ENCODE measurements around the gene SPOPL.

DNA sequence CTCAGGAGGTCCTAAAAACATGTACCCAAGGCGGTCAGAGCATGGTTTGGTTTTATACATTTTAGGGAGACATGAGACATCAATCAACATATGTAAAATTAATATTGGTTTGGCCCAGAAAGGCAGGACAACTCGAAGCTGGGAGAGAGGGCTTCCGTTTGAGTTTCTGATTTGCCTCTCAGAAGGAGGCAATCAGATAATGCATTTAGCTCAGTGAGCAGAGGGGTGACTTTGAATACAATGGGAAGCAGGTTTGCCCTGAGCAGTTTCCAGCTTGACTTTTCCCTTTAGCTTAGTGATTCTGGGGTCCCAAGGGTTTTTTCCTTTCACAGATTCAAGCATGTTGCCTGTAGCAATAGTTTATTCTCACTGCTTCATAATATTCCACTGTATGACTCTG lies 12.6 kb downstream of the SPOPL start:
- TF ChIP-seq, protein P1, sequence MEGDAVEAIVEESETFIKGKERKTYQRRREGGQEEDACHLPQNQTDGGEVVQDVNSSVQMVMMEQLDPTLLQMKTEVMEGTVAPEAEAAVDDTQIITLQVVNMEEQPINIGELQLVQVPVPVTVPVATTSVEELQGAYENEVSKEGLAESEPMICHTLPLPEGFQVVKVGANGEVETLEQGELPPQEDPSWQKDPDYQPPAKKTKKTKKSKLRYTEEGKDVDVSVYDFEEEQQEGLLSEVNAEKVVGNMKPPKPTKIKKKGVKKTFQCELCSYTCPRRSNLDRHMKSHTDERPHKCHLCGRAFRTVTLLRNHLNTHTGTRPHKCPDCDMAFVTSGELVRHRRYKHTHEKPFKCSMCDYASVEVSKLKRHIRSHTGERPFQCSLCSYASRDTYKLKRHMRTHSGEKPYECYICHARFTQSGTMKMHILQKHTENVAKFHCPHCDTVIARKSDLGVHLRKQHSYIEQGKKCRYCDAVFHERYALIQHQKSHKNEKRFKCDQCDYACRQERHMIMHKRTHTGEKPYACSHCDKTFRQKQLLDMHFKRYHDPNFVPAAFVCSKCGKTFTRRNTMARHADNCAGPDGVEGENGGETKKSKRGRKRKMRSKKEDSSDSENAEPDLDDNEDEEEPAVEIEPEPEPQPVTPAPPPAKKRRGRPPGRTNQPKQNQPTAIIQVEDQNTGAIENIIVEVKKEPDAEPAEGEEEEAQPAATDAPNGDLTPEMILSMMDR (IDR thresholded peaks at IDR 0.05; ENCODE audit: low read depth, low read length), result no peak
- no peak for TF ChIP-seq POLR2A (IDR thresholded peaks at IDR 0.05; ENCODE audit: extremely low read depth, insufficient read length)
- TF ChIP-seq, protein P2, sequence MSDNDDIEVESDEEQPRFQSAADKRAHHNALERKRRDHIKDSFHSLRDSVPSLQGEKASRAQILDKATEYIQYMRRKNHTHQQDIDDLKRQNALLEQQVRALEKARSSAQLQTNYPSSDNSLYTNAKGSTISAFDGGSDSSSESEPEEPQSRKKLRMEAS (IDR thresholded peaks at IDR 0.05; ENCODE audit: low read depth, low read length), result no peak
- no peak for TF ChIP-seq MYC (IDR thresholded peaks at IDR 0.05; ENCODE audit: low read depth, low read length)
